Forelimb muscle (tissue), 1 donor: ENCODE measurements around the gene PSKH1. TPM values are rescaled to one million over a fixed set of nuclear protein-coding genes. Genes with fewer than 3 reads are reported as not detected.
"Not testable (repeated sequence)": the region's sequence is repeated elsewhere in the genome, so short reads cannot be mapped to it uniquely, and the experiment has no call there.

ENCODE experiments used
- DNase-seq: peaks from one replicate; pipeline ENCODE4 v3.0.0-alpha.2; 2013; ENCODE audit warnings: low read depth
- polyA plus RNA-seq: library from polyadenylated mRNA; unstranded; fragments of 120-200 nt; gene quantifications from one replicate; pipeline ENCODE4 v1.2.1, GENCODE V29; 2013; ENCODE audit not compliant: insufficient read length

PSKH1 gene
- polyA plus RNA-seq, 1 donor: 21.0 TPM

- DNase-seq: no peak
Observed at GRCh38 chr16:67924140-67924906, 31.3 kb downstream of the PSKH1 start.

GRCh38 chr16:67926181-67926750 lies 33.2 kb downstream of the PSKH1 start:
- no peak for DNase-seq

GRCh38 chr16:67927131-67927941 lies 34.3 kb downstream of the PSKH1 start:
- no peak for DNase-seq

GRCh38 chr16:67928147-67928546 lies 35.1 kb downstream of the PSKH1 start:
- DNase-seq: no peak

- no peak for DNase-seq
Observed at GRCh38 chr16:67928561-67929364, 35.7 kb downstream of the PSKH1 start.

- no peak for DNase-seq
Observed at GRCh38 chr16:67930191-67930590, 37.1 kb downstream of the PSKH1 start.

GRCh38 chr16:67930678-67931211 lies 37.7 kb downstream of the PSKH1 start:
- no peak for DNase-seq

- no peak for DNase-seq
Observed at GRCh38 chr16:67931712-67932461, 38.8 kb downstream of the PSKH1 start, which contains the start of gene CTRL. Gene CTRL, minus strand, starts transcription at chr16:67931862. Its CDS starts 10 bp downstream, at chr16:67931852.

GRCh38 chr16:67932462-67932840 lies 39.4 kb downstream of the PSKH1 start:
- no peak for DNase-seq

- DNase-seq: no peak
Observed at GRCh38 chr16:67933805-67934204, 40.8 kb downstream of the PSKH1 start.

- DNase-seq: no peak
Observed at GRCh38 chr16:67934306-67935100, 41.4 kb downstream of the PSKH1 start.

- no peak for DNase-seq
Observed at GRCh38 chr16:67935101-67935401, 42.0 kb downstream of the PSKH1 start.

- DNase-seq: peak; percentile 83
Observed at GRCh38 chr16:67935402-67936123, 42.5 kb downstream of the PSKH1 start.

GRCh38 chr16:67936124-67936879 lies 43.2 kb downstream of the PSKH1 start, which contains the start of gene PSMB10:
Gene PSMB10, minus strand, starts transcription at chr16:67936850. Its CDS starts 101 bp downstream, at chr16:67936749.
- DNase-seq: no peak

- peak; percentile 59 for DNase-seq
Observed at GRCh38 chr16:67936880-67937605, 44.0 kb downstream of the PSKH1 start.

GRCh38 chr16:67937713-67938112 lies 44.7 kb downstream of the PSKH1 start:
- not testable (repeated sequence) for DNase-seq

- no peak for DNase-seq
Observed at GRCh38 chr16:67939507-67940445, 46.7 kb downstream of the PSKH1 start.
